HL-60 (cell line): ENCODE data around the gene CGGBP1.

Experiments
- DNase-seq, 2 experiments: peaks; one replicate each; pipeline ENCODE4 v3.0.0-alpha.2; 2010 to 2020; ENCODE audit warnings: low read depth in 1 of 2, low spot score in 1 of 2
- H3K27ac ChIP-seq: fragments of 250-450 bp; sonication (Bioruptor Pico); replicated peaks from 2 replicates; pipeline ENCODE4 v1.5.1; 2020; ENCODE audit warnings: mild to moderate bottlenecking, moderate library complexity
- H3K27me3 ChIP-seq: fragments of 250-450 bp; sonication (Bioruptor Pico); 2 replicates; pipeline ENCODE4 v1.5.1; 2021; ENCODE audit warnings: mild to moderate bottlenecking, moderate library complexity; ENCODE audit not compliant: insufficient read depth, poor library complexity, severe bottlenecking
- H3K4me3 ChIP-seq: replicated peaks from 2 replicates; pipeline ENCODE4 v1.5.1; 2011; ENCODE audit warnings: mild to moderate bottlenecking, control low read depth, low read length; ENCODE audit not compliant: insufficient read depth
- GABPA ChIP-seq: IDR thresholded peaks from 2 replicates; pipeline ENCODE4 v1.6.1; 2012; ENCODE audit warnings: low read depth
- POLR2AphosphoS5 ChIP-seq: IDR thresholded peaks from 2 replicates; pipeline ENCODE4 v1.6.1; 2012; ENCODE audit warnings: low read depth
- SPI1 ChIP-seq: IDR thresholded peaks from 2 replicates; pipeline ENCODE4 v1.6.1; 2012; ENCODE audit warnings: low read depth, mild to moderate bottlenecking, borderline replicate concordance
- TF ChIP-seq, protein P1 (sequence below): IDR thresholded peaks from one replicate; pipeline ENCODE4 v1.5.1; 2011; ENCODE audit warnings: low read length, control low read depth, inconsistent platforms; ENCODE audit not compliant: insufficient read depth
- TF ChIP-seq, protein P2 (sequence below): IDR thresholded peaks from 2 replicates; pipeline ENCODE4 v1.6.1; 2012; ENCODE audit warnings: low read depth; ENCODE audit not compliant: insufficient replicate concordance

Gene CGGBP1

DNA sequence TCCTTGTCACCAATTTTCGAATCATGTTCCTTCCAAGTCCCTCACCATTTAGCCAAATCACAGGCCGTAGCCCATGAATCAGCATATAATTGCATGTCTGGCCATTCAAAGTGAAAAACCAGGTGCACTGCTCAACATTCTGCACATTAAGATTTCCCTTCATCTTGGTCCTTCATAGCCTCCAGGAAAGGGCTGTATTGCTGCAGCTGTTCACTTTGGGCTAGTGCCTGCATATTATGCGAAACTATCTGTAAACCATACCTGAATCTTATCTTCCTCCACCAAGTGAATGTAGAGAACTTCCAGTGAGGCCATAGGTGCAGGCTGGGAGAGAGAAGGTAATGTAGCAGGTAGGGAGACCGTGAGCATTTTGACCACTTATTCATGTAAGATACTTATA, 18.3 kb downstream of the CGGBP1 start:
- H3K27ac ChIP-seq = no peak overlapping the region
- no peak overlapping the region for H3K4me3 ChIP-seq
- no peaks in the 10 kb centered on the region for H3K27me3 ChIP-seq
- TF ChIP-seq SPI1 (no peak), POLR2AphosphoS5 (no peak), GABPA (no peak)
- TF ChIP-seq, protein P1, sequence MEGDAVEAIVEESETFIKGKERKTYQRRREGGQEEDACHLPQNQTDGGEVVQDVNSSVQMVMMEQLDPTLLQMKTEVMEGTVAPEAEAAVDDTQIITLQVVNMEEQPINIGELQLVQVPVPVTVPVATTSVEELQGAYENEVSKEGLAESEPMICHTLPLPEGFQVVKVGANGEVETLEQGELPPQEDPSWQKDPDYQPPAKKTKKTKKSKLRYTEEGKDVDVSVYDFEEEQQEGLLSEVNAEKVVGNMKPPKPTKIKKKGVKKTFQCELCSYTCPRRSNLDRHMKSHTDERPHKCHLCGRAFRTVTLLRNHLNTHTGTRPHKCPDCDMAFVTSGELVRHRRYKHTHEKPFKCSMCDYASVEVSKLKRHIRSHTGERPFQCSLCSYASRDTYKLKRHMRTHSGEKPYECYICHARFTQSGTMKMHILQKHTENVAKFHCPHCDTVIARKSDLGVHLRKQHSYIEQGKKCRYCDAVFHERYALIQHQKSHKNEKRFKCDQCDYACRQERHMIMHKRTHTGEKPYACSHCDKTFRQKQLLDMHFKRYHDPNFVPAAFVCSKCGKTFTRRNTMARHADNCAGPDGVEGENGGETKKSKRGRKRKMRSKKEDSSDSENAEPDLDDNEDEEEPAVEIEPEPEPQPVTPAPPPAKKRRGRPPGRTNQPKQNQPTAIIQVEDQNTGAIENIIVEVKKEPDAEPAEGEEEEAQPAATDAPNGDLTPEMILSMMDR = no peak
- TF ChIP-seq, protein P2, sequence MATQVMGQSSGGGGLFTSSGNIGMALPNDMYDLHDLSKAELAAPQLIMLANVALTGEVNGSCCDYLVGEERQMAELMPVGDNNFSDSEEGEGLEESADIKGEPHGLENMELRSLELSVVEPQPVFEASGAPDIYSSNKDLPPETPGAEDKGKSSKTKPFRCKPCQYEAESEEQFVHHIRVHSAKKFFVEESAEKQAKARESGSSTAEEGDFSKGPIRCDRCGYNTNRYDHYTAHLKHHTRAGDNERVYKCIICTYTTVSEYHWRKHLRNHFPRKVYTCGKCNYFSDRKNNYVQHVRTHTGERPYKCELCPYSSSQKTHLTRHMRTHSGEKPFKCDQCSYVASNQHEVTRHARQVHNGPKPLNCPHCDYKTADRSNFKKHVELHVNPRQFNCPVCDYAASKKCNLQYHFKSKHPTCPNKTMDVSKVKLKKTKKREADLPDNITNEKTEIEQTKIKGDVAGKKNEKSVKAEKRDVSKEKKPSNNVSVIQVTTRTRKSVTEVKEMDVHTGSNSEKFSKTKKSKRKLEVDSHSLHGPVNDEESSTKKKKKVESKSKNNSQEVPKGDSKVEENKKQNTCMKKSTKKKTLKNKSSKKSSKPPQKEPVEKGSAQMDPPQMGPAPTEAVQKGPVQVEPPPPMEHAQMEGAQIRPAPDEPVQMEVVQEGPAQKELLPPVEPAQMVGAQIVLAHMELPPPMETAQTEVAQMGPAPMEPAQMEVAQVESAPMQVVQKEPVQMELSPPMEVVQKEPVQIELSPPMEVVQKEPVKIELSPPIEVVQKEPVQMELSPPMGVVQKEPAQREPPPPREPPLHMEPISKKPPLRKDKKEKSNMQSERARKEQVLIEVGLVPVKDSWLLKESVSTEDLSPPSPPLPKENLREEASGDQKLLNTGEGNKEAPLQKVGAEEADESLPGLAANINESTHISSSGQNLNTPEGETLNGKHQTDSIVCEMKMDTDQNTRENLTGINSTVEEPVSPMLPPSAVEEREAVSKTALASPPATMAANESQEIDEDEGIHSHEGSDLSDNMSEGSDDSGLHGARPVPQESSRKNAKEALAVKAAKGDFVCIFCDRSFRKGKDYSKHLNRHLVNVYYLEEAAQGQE = no peak
- DNase-seq = no peak

DNA sequence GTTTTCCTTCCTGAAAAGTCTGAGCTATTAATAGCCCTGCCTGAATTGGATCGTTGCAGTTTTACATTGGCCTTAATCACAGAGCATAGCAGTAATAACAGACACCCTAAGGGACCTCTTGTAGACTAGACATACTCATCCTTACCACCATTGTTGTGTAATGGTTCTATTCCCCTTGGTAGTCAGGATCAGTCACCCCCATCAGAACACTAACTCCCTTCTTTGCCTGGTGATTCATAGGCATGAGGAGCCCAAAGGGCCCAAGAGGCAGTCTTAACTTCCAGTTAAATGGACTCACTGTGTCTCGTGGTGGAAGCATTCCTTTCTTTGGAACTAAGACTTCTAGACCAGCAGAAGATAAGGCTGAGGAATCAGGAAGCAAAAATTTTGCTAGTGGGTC, 20.2 kb downstream of the CGGBP1 start:
- no peak for DNase-seq
- Histone ChIP-seq H3K4me3 (no peak overlapping the region), H3K27me3 (no peaks in the 10 kb centered on the region), H3K27ac (no peak overlapping the region)
- TF ChIP-seq POLR2AphosphoS5 (no peak), GABPA (no peak), SPI1 (no peak)
- TF ChIP-seq, protein P1 = no peak
- TF ChIP-seq, protein P2 = no peak

DNA sequence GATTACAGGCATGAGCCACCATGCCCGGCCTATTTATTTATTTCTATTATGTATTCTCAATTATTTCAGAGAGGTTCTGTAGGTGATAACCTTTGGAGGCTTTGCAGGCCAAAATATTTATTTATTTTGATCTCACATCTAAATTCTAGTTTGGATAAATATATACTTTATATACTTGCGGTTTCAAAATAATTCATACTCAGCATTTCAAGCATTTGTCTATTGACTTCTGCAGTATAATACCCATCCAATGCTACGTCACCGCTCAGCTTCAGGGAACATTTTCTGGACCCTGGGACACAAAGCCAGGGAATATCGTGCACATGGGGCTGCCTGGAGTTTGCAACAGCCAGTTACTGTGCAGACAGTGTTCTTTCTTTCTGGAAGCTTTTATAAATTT, 22.6 kb downstream of the CGGBP1 start:
- Histone ChIP-seq H3K4me3 (no peak overlapping the region), H3K27ac (no peak overlapping the region), H3K27me3 (no peaks in the 10 kb centered on the region)
- DNase-seq = no peak
- TF ChIP-seq SPI1 = no peak
- TF ChIP-seq POLR2AphosphoS5 = no peak
- TF ChIP-seq GABPA = no peak
- TF ChIP-seq, protein P1 = no peak

DNA sequence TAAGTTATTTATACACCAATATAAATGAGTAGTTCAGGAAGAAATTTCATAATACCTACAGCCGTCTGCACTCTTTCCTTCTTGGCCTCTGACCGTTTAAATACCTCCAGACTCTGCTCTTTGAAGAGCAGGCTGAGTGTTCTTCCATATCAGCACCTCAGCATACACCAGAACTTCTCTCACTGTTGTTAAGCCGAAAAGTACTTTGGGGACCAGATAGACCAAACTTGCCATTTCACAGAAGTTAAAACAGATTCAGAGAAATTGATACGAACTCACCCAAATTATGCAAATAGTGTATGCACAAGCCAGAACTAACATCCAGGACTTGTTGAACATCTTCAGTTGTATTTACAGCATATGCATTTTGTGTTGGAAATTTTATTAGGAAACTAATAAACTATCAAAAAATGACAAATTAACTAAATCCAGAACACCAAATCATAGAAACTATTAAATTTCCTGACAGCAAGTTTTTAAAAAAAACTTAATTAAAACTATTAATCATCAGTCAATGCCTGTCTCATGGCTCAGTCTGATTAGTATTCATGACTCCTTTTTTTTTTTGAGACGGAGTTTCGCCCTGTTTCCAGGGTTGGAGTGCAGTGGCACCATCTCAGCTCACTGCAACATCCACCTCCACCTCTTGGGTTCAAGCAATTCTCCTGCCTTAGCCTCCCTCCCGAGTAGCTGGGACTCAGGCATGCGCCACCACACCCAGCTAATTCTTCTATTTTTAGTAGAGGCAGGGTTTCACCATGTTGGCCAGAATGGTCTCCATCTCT, 24.1 kb downstream of the CGGBP1 start:
- TF ChIP-seq, protein P1 = no peak
- no peak for TF ChIP-seq GABPA
- TF ChIP-seq, protein P2 = no peak
- TF ChIP-seq POLR2AphosphoS5 = no peak
- no peak for TF ChIP-seq SPI1
- Histone ChIP-seq H3K4me3 (no peak overlapping the region), H3K27ac (no peak overlapping the region), H3K27me3 (no peaks in the 10 kb centered on the region)
- no peak for DNase-seq
